CD1c-positive myeloid dendritic cell (primary cell): Measurements from ENCODE around the gene RPS6KA2.
"Not testable (repeated sequence)": the region's sequence is repeated elsewhere in the genome, so short reads cannot be mapped to it uniquely, and the experiment has no call there.

Experiments used
- DNase-seq: peaks from one replicate; pipeline ENCODE4 v3.0.0-alpha.2; 2016; ENCODE audit errors: extremely low spot score

The RPS6KA2 gene

DNA sequence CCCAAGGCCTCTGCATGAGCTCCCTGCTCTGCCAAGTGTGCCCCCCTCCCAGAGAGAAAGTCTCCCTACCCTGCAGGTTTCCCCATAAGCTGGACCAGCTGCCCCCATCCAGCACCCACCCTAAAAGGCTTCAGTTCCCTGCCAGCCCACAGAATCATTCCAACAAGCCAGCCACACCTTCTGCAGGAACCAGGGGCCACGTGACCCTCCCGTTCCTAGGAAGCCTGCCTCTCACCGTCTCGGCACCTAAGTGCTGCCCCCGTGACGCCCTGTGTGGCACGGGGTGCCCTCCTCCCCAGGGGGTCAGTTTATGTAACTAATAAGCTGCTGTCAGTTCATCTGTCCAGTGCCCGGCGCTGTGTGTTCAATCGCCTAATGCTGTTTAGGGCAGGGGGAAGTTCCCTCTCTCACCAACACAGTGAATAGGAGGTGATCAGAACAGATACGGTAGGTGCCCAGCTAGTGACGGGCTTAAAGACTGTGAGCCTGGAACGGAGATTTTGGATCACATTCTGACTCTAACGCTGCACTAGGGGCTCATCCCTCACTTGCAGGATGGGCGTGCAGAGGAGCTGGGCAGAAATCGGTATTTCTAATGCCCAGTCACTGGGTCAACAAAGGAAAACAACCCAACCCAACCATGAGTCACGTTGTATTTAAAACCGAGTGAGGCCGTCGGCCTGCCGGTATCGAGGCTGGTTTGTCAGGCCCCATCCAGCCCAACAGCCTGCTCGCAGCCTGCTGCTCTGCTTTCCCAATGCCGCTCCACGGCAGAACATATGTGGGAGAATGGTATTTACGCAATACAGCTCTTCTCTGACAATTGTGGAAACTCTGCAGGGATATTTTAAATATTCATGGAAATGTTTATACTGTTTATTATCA is 96.6 kb downstream of the RPS6KA2 start:
- DNase-seq = no peak

DNA sequence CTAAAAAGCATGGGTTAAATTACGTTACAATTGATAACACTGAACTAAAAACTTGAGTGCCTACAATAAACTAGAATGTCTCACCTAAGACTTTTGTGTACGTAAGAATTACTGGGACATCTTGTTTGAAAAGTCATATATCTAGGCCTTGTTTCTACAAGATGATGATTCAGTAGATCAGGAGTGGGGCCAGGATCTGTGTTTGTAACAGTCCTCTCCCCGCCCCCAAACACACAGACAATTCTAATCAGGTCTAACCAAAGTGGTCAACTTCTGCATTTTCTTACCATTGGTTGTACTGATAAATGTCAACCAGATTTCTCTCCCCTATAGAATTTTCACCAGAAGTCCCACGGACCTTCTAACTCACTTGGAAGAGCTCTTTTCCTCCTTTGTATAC is 97.5 kb downstream of the RPS6KA2 start:
- no peak for DNase-seq

DNA sequence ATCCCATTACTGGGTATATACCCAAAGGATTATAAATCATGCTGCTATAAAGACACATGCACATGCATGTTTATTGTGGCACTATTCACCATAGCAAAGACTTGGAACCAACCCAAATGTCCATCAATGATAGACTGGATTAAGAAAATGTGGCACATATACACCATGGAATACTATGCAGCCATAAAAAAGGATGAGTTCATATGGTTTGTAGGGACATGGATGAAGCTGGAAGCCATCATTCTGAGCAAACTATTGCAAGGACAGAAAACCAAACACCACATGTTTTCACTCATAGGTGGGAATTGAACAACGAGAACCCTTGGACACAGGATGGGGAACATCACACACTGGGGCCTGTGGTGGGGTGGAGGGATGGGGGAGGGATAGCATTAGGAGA is 98.0 kb downstream of the RPS6KA2 start:
- not testable (repeated sequence) for DNase-seq

DNA sequence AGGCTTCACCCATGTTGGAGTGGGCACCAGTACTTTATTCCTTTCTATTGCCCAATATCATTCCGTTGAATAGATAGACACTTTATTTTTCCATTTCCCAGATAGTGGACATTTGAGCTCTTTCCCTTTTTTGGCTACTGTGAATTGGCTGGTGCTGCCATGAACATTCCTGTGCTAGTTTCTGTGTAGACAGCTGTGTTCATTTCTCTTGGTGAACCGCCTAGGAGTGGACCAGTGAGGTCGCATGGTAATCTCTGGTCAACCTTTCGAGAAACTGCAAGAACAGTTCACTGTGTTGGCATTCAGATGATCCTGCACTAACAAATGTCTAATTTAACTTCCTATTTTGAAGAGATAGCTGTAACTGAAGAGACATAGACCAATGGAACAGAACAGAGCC is 99.2 kb downstream of the RPS6KA2 start:
- DNase-seq = no peak

DNA sequence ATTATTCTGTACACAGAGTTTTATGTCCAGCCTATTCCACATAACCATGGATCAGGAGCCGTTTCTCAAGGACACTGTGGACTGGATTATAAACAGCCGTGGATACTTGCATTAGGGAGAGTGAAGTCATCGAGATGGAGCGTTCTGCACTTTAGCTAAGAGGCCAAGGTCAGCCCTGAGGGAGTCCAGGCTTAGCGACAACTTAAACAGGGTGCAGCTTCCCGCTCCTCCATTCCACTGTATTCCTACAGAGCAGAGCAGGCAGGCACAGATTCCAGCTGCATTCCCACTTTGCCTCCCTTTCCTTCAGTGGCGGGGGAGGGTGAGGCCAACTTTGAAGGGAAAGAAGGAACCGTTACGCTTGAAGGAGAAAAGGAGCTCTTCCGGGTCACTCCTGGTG is 100.1 kb downstream of the RPS6KA2 start:
- DNase-seq = no peak

DNA sequence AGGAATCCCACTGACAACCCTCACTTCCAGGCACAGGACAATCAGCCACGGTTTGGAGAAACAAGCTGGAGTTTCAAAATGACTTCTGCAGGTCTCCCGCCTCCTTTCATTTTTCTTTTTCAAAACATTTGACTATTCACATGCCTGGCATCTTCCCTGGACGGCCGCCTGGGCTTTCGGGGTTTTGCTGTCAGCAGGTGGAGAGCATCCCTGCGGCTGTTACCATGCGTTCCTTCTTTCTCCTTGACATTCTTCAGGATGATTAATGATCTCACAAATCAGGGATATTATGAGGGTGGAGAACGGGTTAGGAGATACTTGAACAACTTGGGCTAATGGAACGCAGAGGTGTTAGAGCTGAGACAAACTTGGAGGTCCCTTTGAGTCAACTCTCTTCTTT is 101.5 kb downstream of the RPS6KA2 start:
- no peak for DNase-seq

DNA sequence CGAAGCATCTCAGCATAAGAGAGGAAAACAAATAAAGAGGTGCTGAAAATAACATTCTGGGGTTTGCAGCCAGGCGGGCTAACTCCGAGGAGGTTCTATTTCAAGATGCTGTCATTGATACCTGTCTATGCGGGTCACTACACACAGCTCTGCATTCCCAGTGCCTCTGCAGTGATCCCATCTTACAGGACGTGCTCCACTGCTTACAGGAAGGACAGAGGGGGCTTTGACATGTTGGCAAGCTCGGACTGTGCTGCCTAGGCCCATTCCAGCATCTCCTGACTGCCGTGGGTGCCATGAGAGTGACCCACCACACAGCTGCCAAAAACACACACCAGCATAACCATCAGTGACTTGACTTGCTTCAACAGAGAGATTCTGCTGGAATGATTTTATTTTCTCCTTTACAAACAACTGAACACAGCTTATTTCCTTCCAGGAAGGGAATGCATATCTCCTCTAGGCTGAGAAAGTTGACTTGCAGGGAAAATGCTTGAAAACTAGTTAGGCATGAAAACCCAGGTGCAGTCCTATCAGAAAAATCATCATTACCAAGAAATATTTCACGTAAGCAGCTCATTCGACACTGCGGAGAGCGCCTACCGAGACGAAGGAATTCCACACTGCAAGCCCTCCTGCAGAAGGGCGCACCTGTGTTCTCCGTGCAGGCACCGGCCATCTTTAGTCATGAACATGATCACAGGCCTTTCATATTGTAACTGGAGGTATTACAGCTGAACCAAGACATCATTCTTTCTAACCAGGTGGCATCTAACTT is 103.1 kb downstream of the RPS6KA2 start:
- DNase-seq = no peak

DNA sequence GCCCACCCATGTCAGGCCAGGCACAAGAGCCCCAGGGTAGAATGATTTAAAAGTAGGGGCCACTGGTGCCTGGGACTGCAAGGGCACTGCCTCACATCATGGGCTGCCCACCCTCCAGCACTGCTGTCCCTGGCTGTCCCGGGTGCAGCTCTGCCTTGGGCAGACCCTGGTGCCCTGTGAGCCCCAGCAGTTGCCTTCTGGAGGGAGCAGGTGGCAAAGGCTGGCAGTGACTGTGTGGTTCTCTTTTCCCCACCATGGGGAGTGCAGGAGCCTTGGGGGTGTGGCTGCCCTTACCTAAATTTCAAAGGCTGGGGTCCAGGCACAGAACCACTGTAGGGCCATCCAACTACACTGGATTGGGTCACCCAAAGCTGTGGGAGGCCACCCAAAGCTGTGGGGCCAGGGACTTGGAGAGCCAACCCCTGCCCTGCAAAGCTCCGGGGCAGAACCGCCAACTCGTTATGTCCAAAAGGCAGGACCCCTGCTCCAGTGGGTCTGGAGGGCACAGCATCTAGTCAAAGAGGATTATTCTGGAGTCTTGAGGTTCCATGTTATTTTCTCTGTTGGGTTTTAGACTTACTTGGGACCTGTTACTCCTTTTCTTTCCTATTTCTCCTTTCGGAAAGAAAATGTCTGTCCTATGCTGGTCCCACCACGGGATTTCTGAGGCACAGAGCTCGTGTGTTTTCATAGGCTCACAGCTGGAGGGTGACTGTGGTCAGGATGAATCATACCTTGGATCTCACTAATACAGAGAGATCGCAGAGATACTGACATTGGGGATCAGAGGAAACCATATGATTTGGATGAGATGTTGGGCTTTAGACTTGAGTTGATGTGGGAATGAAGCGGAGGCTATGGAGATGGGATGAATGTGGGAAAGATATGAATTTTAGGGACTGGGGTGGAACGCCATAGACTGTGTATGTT is 105.9 kb downstream of the RPS6KA2 start:
- no peak for DNase-seq

DNA sequence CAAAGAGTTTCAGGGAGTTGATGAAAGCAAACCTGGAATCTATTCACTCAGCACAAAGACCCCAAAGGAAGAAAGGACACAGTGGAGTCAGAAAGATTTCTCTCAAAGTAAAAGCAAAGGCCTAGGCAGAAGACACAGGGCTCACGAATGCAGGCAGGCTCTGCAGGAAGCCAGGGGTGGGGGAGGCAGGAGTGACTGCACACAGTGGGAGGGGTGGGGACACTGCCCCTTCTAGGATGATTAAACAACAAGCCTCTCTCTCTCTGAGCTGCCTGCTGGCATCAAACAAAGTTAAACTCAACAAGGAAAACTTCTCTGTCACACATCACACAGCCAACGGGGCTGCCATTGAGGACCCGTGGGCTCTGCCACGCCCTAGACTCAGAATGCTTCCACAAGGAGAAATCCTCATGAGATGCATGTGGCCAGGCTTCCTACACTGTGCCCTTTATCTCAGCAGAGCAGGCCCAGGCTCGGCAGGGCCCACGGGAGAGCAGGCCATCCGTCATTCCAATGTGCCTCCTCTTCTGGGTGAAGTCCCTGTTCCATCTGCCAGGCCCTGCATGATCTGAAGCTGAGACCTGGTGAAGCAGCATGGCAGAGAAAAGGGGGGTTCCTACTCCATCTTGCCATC is 110.7 kb downstream of the RPS6KA2 start:
- DNase-seq = no peak

DNA sequence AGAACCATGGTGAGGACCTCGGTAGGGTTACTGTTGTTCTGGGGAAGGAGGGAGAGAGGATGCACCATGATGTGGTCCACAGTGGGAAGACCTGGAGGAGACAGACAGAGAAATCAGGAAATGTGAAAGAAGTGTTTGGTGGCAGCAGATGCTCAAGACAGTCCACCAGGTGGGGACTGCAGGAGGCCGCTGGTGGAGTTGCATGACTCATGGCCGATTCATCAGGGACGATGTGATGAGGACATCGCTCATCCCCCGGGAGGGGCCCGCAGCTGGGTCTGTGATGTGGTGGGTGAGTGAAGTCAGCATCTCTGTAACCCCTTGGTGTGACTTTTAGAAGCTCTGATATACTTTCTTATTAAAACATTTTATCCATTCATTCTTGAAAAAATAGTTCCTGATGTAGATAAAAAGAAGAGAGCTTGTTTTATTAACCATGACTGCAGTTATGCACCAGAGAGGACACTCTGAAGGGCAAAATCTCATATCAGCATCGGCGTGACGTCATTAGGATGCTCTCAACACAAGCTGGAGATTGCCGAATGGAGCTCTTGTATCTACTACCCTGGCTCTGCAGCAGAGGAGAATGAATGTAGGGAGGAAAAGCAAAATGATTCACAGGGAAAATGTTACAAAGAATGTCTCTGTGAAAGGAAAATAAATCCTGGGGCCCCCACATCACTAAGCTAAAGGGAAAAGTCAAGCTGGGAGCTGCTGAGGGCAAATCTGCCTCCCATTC is 111.8 kb downstream of the RPS6KA2 start:
- no peak for DNase-seq

DNA sequence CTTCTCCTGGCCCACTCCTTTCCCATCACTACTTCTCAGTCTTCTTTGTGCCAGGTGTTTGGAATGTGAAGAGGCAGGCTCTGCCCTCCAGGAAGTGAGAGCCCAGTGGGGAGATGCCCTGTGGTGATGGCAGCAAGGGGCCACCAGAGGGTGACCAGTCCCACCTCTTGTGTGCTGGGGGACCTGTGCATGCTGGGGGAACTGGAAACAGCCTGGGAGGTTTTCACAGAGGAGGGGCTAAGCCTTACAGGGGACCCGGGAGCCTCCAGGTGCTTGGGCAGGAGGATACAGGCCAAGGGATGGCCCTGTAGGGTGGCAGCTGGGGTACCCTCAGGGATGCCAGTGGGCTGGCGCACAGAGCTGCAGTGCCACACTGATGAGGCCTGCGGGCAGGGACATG is 112.9 kb downstream of the RPS6KA2 start:
- DNase-seq = no peak

DNA sequence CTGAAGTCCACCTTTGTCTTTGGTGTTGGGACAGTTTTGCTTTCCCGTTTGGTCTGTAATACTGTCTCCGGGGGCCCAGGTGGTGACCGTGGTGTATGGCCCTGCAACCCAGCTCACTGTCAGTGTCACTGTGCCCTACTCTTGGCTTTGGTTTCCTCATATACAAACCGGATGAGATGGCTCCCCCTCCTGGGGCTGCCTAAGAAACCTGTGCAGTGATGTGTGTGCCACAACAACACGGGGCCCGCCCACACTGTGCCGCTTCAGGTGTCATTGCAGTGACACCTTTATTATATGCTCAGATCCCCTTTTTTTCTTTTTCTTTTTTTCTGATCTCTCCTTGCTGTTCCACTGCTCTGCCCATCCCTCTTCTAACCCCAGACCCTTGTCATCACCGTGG is 114.5 kb downstream of the RPS6KA2 start:
- DNase-seq = peak; percentile 22

DNA sequence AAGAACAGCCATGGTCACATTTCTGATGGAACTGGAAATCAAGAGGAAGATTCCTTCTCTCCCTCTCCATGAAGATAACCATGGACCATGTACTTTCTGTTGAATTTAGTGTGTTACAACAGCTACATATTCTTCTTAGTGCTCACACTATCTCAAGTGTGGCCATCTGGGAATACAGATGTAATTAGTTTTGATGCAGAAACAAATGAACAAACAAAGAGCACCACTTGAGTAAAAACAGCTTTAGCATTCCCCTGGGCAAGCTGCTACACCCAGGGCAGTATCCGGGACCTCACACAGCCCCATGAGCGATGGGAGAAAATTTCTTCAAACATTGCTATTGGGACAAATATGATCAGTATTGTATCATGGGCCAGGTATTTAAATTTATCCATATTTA is 115.7 kb downstream of the RPS6KA2 start:
- DNase-seq = no peak

DNA sequence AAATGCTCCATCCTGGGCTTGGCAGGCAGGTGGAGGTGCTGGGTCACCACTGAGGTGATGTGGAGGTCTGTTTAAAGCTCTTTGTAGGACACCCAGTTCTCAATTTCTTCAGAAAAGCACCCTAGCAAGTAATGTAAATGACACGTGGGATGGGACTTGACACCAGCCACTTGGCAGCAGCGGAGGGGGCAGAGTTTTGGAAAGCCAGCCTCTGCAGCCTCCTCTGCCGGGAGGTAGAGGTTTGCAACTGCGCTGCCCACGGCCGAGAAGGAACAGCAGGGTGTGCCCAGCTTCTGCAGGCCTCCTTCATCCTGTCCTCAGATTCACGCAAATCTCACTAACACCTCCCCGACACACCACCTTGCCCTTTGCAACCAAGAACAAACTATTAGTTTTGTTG is 117.9 kb downstream of the RPS6KA2 start:
- no peak for DNase-seq

DNA sequence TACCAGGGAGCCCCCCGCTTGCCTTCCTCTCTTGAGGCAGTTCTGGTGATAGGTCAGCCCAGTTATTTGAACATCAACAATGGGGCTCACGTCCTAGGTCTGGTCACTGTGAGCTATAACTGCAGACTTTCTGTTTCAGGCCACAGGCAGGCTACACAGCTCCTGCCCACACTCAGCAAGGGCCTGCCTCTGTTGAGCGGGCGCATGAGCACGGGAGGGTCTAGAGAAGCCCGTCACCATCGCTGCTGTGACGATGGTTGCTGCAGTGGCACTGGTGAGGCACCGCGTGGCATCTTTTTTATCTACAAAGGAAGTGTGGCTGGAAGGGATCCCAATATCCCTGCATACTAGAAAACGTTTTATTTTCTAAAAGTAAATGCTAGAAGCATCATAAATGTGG is 118.3 kb downstream of the RPS6KA2 start:
- DNase-seq = no peak

DNA sequence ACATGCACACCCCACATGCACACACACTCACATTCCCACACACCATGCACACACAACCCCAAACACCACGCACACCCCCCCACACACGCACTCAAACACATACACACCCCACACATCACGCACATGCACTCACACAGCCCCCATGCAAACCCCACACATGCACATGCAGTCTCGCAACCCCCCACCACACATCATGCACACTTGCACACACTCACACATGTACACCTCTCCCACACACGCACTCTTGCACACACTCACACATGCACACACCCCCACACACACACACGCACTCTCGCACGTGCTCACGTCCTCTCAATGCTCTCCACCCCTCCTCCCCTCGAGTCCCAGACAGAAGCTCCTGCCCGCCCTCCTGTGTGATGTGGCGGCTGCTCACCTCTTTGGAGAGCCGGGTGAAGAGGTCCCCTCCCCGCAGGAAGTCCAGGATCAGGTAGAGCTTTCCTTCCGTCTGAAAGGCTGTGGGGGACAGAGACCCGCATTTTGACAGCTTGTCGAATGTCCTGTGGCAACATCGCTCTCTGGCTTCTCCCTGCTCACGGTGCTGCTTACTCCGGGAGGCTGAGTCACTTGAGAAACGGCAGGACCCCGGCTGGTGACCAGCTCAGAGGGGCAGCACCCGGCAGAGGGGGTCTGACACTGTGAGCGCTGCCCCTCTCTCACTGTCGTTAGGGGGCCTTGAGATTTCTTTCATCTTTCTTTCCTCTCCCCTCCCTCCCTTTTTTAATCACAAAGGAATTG is 119.1 kb downstream of the RPS6KA2 start:
- no peak for DNase-seq

DNA sequence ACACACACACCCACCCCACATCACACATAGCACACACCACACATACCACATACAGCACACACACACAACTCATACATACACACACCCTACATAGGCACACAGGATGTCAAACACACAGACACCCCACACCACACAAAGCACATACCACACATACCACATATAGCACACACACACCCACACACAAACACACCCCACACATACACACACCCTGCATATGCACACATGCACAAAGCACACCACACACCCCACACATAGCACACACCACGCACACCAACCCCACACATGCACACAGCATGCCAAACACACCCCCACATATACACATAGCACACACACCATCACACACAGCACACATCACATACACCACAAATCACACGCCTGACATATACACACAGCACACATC is 119.7 kb downstream of the RPS6KA2 start:
- DNase-seq = no peak

DNA sequence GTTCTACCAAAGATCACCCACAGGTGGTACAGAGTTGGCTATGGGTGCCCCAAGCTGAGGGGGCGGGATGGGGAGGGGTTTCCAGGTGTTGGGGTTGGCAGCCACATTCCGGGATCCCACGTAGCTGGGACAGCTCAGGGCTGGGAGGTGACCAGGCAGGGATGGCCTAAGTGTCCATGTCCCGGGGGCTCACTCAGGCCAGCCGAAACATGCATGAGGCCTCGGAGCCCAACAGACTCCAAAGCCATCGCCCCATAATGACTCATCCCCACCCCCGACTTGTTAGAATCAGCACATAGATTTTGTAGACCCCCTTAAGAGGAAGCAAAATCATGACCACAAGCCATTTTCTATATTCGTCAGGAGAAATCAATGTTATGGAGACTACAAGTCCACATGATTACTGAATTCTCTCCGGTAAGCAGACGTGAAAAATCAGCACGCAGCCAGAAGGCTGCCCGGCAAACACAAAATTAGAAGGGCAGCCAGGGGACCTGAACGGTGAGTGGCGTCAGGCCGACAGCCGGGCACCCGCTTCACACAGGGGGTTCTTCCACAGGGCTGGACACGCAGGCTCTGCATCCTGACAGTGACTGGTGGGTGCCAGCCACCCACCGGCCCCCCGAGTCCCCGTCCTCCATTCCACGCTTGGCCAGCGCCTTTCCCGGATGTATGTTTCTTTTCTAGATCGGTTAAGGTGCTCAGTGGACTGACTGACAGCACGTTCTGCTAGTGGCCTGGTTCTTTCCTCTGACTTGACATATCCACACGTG is 121.7 kb downstream of the RPS6KA2 start:
- DNase-seq = no peak

DNA sequence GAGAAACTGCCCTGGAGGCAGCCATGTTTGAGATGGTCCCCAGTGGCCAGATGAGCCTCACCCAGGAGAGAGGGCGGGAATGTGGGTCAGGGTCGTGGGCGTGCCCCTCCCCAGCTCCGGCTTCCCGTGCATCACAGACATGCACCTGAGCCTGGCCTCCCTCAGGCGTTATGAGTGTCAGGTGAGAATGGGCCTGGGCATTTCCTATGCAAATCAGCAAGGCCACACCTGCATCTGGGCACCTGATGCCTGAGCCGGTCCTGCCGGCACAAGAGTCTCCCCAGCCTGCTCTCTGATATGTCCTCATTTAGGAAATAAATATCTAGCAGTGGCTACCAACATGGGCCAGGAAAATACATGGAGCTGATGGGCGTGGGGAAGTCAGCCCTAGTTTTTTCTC is 123.0 kb downstream of the RPS6KA2 start:
- DNase-seq = no peak
